Loucy (cell line): Measurements from ENCODE around the gene ARHGAP27.

Experiments used
- H2AFZ ChIP-seq: fragments of 200-600 bp; sonication (generic); 2 replicates; pipeline ENCODE4 v1.6.0; 2016; ENCODE audit warnings: antibody characterized with exemption, mild to moderate bottlenecking, low read length, moderate library complexity
- H3F3A ChIP-seq: fragments of 200-600 bp; 2 replicates; pipeline ENCODE4 v1.6.0; 2016; ENCODE audit warnings: antibody characterized with exemption, low read depth, mild to moderate bottlenecking
- H3K27me3 ChIP-seq: fragments of 200-600 bp; sonication (generic); 2 replicates; pipeline ENCODE4 v1.6.1; 2014; ENCODE audit warnings: low read length, mild to moderate bottlenecking; ENCODE audit not compliant: insufficient read depth, poor library complexity, severe bottlenecking
- H3K36me3 ChIP-seq: fragments of 200-600 bp; sonication (generic); 2 replicates; pipeline ENCODE4 v1.6.1; 2016; ENCODE audit warnings: low read length; ENCODE audit not compliant: insufficient read depth
- H3K4me1 ChIP-seq: fragments of 200-600 bp; sonication (generic); 2 replicates; pipeline ENCODE4 v1.5.1; 2014; ENCODE audit warnings: low read length, mild to moderate bottlenecking; ENCODE audit not compliant: insufficient read depth, poor library complexity, severe bottlenecking
- H3K4me2 ChIP-seq: fragments of 200-600 bp; sonication (generic); 2 replicates; pipeline ENCODE4 v1.6.0; 2014; ENCODE audit warnings: antibody characterized with exemption, low read length, low read depth, mild to moderate bottlenecking; ENCODE audit not compliant: poor library complexity, severe bottlenecking
- H3K4me3 ChIP-seq: fragments of 200-600 bp; sonication (generic); 2 replicates; pipeline ENCODE4 v1.5.1; 2014; ENCODE audit warnings: low read length, mild to moderate bottlenecking, mixed read lengths; ENCODE audit not compliant: poor library complexity, severe bottlenecking
- H3K79me2 ChIP-seq: fragments of 200-600 bp; sonication (generic); 2 replicates; pipeline ENCODE4 v1.6.1; 2014; ENCODE audit warnings: low read length; ENCODE audit not compliant: insufficient read depth
- H3K9ac ChIP-seq: fragments of 200-600 bp; sonication (generic); 2 replicates; pipeline ENCODE4 v1.6.0; 2014; ENCODE audit warnings: mild to moderate bottlenecking, low read depth, low read length, moderate library complexity; ENCODE audit not compliant: poor library complexity, severe bottlenecking
- H3K9me2 ChIP-seq: fragments of 200-600 bp; sonication (generic); replicated peaks from 2 replicates; pipeline ENCODE4 v1.6.1; 2016; ENCODE audit warnings: low read depth, low read length, mixed read lengths
- H3K9me3 ChIP-seq: fragments of 200-600 bp; sonication (generic); 2 replicates; pipeline ENCODE4 v1.6.1; 2014; ENCODE audit warnings: mild to moderate bottlenecking, antibody characterized with exemption, low read length, low read depth; ENCODE audit not compliant: insufficient read depth
- H4K20me1 ChIP-seq: fragments of 200-600 bp; sonication (generic); 2 replicates; pipeline ENCODE4 v1.6.0; 2014; ENCODE audit warnings: antibody characterized with exemption, low read length, mild to moderate bottlenecking; ENCODE audit not compliant: insufficient read depth, poor library complexity, severe bottlenecking
- EZH2phosphoT487 ChIP-seq: fragments of 200-600 bp; IDR thresholded peaks from 2 replicates; pipeline ENCODE4 v1.6.1; 2018; ENCODE audit warnings: antibody characterized with exemption, mild to moderate bottlenecking, moderate library complexity, borderline replicate concordance
- TF ChIP-seq, protein P1 (sequence below): fragments of 200-600 bp; sonication (generic); conservative IDR thresholded peaks from 2 replicates; pipeline ENCODE4 v1.5.1; 2014; ENCODE audit warnings: mild to moderate bottlenecking, antibody characterized with exemption, low read length

ARHGAP27 gene

GRCh38 chr17:45372325-45372869 is 60.3 kb downstream of the ARHGAP27 start:
- Histone ChIP-seq H3K36me3 (no peaks in the 10 kb centered on the region), H2AFZ (no peak overlapping the region), H3F3A (no peaks in the 10 kb centered on the region), H3K9me2 (no peaks in the 10 kb centered on the region), H3K9me3 (no peaks in the 10 kb centered on the region), H3K79me2 (no peaks in the 10 kb centered on the region), H4K20me1 (no peaks in the 10 kb centered on the region), H3K4me1 (no peaks in the 10 kb centered on the region), H3K27me3 (no peaks in the 10 kb centered on the region), H3K9ac (no peak overlapping the region), H3K4me3 (no peak overlapping the region), H3K4me2 (no peak overlapping the region)
- no peak for TF ChIP-seq EZH2phosphoT487
- TF ChIP-seq, protein P1, sequence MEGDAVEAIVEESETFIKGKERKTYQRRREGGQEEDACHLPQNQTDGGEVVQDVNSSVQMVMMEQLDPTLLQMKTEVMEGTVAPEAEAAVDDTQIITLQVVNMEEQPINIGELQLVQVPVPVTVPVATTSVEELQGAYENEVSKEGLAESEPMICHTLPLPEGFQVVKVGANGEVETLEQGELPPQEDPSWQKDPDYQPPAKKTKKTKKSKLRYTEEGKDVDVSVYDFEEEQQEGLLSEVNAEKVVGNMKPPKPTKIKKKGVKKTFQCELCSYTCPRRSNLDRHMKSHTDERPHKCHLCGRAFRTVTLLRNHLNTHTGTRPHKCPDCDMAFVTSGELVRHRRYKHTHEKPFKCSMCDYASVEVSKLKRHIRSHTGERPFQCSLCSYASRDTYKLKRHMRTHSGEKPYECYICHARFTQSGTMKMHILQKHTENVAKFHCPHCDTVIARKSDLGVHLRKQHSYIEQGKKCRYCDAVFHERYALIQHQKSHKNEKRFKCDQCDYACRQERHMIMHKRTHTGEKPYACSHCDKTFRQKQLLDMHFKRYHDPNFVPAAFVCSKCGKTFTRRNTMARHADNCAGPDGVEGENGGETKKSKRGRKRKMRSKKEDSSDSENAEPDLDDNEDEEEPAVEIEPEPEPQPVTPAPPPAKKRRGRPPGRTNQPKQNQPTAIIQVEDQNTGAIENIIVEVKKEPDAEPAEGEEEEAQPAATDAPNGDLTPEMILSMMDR, result no peak

DNA sequence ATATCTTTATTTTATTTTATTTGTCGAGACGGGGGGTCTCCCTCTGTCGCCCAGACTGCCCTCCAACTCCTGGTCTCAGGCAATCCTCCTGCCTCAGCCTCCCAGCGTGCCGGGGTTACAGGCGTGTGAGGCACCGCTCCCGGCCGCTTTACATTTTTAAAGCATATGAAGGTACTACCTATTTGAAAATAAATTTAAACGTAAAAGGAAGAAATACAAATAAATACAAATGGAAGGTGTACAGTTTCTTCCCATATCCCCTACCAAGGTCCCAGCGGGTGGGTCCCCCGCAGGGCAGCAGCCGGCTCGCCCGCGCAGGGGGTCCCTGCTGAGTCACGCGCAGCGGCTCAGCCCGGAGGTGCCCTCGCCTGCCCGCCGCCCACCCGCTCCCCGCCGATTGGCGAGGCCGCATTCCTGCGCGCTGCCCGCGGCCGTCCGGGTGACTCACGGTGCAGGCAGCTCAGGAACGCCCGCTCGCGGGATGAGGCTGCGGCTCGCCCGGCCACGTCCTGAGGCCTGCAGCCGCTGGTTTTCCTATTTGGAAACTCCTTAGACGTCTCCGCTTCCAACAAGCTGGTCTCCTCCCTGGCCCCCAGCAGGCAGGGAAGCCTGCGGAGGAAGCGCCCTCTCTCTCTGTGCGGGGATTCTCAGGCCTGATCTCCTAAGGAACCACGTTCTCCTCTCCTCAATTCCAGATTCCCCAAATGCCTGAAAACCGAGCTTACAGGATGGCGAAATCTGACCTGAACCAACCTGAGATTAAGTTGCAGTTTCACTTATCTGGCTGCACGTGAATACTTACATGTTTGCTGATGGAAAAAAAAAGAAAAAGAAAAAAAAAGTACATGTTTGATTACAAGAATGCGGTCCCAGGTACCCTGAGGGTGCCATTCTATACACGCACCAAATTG is 61.0 kb downstream of the ARHGAP27 start:
- H4K20me1 ChIP-seq, result no peaks in the 10 kb centered on the region
- H3K9me2 ChIP-seq, result no peaks in the 10 kb centered on the region
- H3K27me3 ChIP-seq, result no peaks in the 10 kb centered on the region
- H3K36me3 ChIP-seq, result no peaks in the 10 kb centered on the region
- TF ChIP-seq, protein P1, result no peak
- H2AFZ ChIP-seq, result no peak overlapping the region
- no peak overlapping the region for H3K4me3 ChIP-seq
- no peaks in the 10 kb centered on the region for H3K9me3 ChIP-seq
- no peak overlapping the region for H3K4me2 ChIP-seq
- no peaks in the 10 kb centered on the region for H3F3A ChIP-seq
- no peak overlapping the region for H3K9ac ChIP-seq
- H3K4me1 ChIP-seq, result no peaks in the 10 kb centered on the region
- H3K79me2 ChIP-seq, result no peaks in the 10 kb centered on the region

DNA sequence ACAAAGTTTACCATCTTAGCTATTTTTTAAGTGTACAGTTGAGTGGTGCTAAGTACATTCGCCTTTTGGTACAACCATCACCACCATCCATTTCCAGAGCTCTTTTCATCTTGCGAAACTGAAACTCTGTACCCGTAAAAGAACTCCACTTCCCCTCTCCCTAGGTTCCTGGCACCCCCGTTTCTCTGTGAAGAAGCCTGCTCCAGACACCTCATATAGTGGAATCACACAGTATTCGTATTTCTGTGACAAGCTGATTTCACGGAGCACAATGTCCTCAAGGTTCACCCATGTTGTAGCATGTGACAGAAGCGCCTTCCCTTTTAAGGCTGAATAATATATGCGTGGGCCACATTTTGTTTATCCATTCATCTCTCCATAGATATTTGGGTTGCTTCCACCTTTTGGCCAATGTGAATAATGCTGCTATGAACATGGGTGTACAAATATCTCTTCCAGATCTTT is 61.7 kb downstream of the ARHGAP27 start:
- Histone ChIP-seq H3K4me3 (no peak overlapping the region), H3K9me2 (no peaks in the 10 kb centered on the region), H3K27me3 (no peaks in the 10 kb centered on the region), H3K9ac (no peak overlapping the region), H3F3A (no peaks in the 10 kb centered on the region), H3K9me3 (no peaks in the 10 kb centered on the region), H3K36me3 (no peaks in the 10 kb centered on the region), H2AFZ (no peak overlapping the region), H3K4me2 (no peak overlapping the region), H3K4me1 (no peaks in the 10 kb centered on the region), H4K20me1 (no peaks in the 10 kb centered on the region), H3K79me2 (no peaks in the 10 kb centered on the region)
- TF ChIP-seq EZH2phosphoT487, result no peak
- TF ChIP-seq, protein P1, result no peak
